ENCODE measurements around the gene NOTCH2. TPM values are rescaled to one million over a fixed set of nuclear protein-coding genes. Genes with fewer than 3 reads are reported as not detected.

Gene NOTCH2
- total and polyA plus RNA-seq, 2 experiments from 2014 or later, result 8.5 to 56.6 TPM

- Histone ChIP-seq H3K9me2 (ENCODE audit: insufficient read depth) (no peaks in the 10 kb centered on the region), H3K4me3 (no peak within 1 kb of the TSS), H3K79me2 (replicated peaks; ENCODE audit: insufficient read depth) (no peaks in the 10 kb centered on the region), H3F3A (replicated peaks; ENCODE audit: low read depth) (no peaks in the 10 kb centered on the region), H3K4me2 (no peak within 1 kb of the TSS), H3K4me1 (ENCODE audit: insufficient read depth) (no peaks in the 10 kb centered on the region), H3K27ac (ENCODE audit: low read depth) (no peak within 1 kb of the TSS), H3K27me3 (ENCODE audit: insufficient read depth) (no peaks in the 10 kb centered on the region; the same call in 1 of the 2 replicates), H3K36me3 (ENCODE audit: insufficient read depth) (no peaks in the 10 kb centered on the region), H2AFZ (peak within 1 kb of the TSS; percentile 90), H4K20me1 (replicated peaks; ENCODE audit: insufficient read depth) (no peaks in the 10 kb centered on the region)
- Mint-ChIP-seq H3K4me1 (peaks cover 2% of the 10 kb centered on the region; the same call in 1 of the 3 replicates), H3K36me3 (ENCODE audit: low read depth) (no peaks in the 10 kb centered on the region), H3K27me3 (ENCODE audit: insufficient read depth, low read depth, poor library complexity) (peaks cover 7% of the 10 kb centered on the region), H3K27ac (no peak within 1 kb of the TSS), H3K4me3 (peak within 1 kb of the TSS; percentile 52; the same call in 2 of the 3 replicates), H3K9me3 (no peaks in the 10 kb centered on the region; the same call in 2 of the 3 replicates)
- ATAC-seq, result peak; percentile 97
- TF ChIP-seq EZH2 (IDR thresholded peaks at IDR 0.05; ENCODE audit: low read depth, unreplicated experiment) (no peak), CREB1 (CRISPR knock-in tag; IDR thresholded peaks at IDR 0.05; ENCODE audit: low read depth) (no peak), ZNF462 (CRISPR knock-in tag; IDR thresholded peaks at IDR 0.05) (no peak), EZH2phosphoT487 (IDR thresholded peaks at IDR 0.05; ENCODE audit: unreplicated experiment) (no peak), CTCF (conservative IDR thresholded peaks at IDR 0.05; ENCODE audit: low read depth in 2 of 2) (peak; percentile 57 to 58), ETS1 (IDR thresholded peaks at IDR 0.05) (no peak)
- DNase-seq (ENCODE audit: low spot score), result peak; percentile 64
Observed at GRCh38 chr1:119896303-119896702, 173.2 kb downstream of the NOTCH2 start, which contains the start of gene ADAM30. Gene ADAM30, minus strand, starts transcription at chr1:119896515. Its CDS starts 179 bp downstream, at chr1:119896336.

All from GM23338 (cell line).